Effector memory CD4-positive, alpha-beta T cell (primary cell): ENCODE measurements around the gene DAPK2.

Source experiments
- DNase-seq, 3 donors: peaks; one replicate each; pipeline ENCODE4 v3.0.0-alpha.2; 2020
- H3K27ac ChIP-seq: 2 replicates; pipeline ENCODE4 v1.7.0; 2013; ENCODE audit warnings: mild to moderate bottlenecking, low read length, moderate library complexity; ENCODE audit not compliant: insufficient read depth, poor library complexity, severe bottlenecking
- H3K27me3 ChIP-seq: replicated peaks from 2 replicates; pipeline ENCODE4 v1.7.0; 2013; ENCODE audit warnings: mild to moderate bottlenecking, low read length; ENCODE audit not compliant: insufficient read depth, control insufficient read depth, poor library complexity, severe bottlenecking
- H3K36me3 ChIP-seq: 2 replicates; pipeline ENCODE4 v1.7.0; 2013; ENCODE audit warnings: mild to moderate bottlenecking, low read length, moderate library complexity; ENCODE audit not compliant: control insufficient read depth, insufficient read depth
- H3K4me1 ChIP-seq: 2 replicates; pipeline ENCODE4 v1.7.0; 2013; ENCODE audit warnings: low read length, mild to moderate bottlenecking; ENCODE audit not compliant: control insufficient read depth, insufficient read depth, poor library complexity, severe bottlenecking
- H3K4me3 ChIP-seq: 2 replicates; pipeline ENCODE4 v1.7.0; 2013; ENCODE audit warnings: low read length, low read depth, mild to moderate bottlenecking; ENCODE audit not compliant: insufficient read depth, poor library complexity, severe bottlenecking
- H3K9me3 ChIP-seq: 2 replicates; pipeline ENCODE4 v1.7.0; 2013; ENCODE audit warnings: mild to moderate bottlenecking, low read length, moderate library complexity; ENCODE audit not compliant: control insufficient read depth

Gene DAPK2

DNA sequence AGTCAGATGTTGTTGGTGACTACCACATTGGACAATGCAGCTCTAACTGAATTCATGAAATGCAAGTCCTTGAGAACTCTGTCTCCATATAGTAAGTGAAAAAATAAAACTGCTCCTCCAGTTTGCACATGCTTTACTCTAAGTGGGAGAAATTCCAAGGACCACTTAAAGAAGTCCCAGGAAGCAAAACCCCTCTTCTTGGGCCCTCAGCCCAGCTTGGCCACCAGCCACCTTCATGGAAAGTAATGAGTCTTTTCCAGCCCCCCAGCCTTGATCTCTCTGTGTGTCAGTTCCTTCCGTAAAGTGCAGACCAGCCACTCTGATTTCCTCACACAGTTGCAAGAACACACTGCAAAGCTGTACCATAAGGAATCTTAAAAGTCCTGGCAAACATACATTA, 34.5 kb downstream of the DAPK2 start:
- Histone ChIP-seq H3K9me3 (no peaks in the 10 kb centered on the region), H3K27ac (no peak overlapping the region), H3K27me3 (no peaks in the 10 kb centered on the region), H3K4me3 (no peak overlapping the region), H3K36me3 (no peaks in the 10 kb centered on the region), H3K4me1 (peaks cover 24% of the 10 kb centered on the region)
- DNase-seq: no peak

DNA sequence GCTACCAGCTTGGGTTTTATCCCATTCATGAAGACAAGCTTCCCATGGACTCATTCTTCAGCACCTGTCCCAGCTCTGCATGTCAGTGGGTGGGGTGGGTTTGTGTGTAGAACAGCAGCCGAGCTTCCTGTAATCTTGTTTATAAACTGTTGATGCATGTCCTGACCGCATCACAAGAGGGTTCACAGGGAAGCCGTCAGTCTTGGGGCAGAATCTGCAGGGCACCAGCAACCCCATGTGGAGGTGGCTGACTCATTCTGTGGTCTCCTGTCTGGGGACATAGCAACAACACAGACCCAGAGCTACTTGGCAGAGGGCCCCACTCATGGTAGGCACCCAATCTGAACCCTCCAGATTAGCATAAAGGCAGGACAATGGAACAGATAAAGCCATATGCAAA, 35.6 kb downstream of the DAPK2 start:
- Histone ChIP-seq H3K4me1 (peaks cover 24% of the 10 kb centered on the region), H3K36me3 (no peaks in the 10 kb centered on the region), H3K4me3 (peak overlapping the region; percentile 15), H3K27me3 (no peaks in the 10 kb centered on the region), H3K27ac (peak overlapping the region; percentile 51), H3K9me3 (no peaks in the 10 kb centered on the region)
- peak; percentile 77 to 90 (median 77) for DNase-seq

DNA sequence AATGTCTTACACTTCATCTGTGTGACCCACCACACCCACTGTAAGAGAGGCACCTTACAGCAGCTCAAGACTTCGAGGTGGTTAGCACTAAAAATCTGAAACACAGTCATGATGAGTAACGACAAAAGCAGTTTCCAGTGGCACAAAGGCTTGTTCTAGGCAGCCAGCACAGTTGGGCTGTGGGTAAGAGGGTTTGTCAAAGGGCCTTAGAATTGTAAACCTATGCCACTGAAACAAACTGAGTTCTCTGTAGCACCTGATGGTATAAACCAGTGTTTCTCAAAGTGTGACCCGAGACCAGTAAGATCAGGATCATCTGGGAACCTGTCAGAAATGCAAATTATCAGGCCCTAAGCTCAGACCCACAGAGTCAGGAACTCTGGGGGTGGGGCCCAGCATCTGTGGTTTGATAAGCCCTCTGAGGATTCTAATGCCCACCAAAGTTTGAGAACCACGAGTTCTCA, 36.5 kb downstream of the DAPK2 start:
- H3K4me3 ChIP-seq: no peak overlapping the region
- H3K27ac ChIP-seq: peak overlapping the region; percentile 51
- H3K36me3 ChIP-seq: no peaks in the 10 kb centered on the region
- peak in 1 of 3 donors; percentile 66 for DNase-seq
- no peaks in the 10 kb centered on the region for H3K9me3 ChIP-seq
- H3K27me3 ChIP-seq: no peaks in the 10 kb centered on the region
- H3K4me1 ChIP-seq: peaks cover 24% of the 10 kb centered on the region

DNA sequence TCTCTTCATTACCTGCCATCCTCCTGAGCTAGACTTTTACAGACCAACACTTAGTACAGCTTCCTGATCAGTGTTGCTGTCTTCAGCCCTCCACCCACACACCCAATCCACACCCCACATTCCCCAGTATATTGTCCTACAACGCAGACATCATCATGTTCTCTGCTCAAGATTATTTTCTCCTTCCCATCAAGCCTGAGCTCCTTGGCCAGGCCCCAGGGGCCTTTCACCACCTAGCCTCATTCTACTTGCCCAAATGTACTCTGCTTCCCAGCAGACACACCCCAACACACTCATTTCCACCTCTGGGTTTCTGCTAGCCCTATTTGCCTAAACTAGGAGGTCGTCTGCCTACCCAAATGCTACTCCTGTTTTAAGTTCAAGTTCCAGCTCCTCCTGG, 37.0 kb downstream of the DAPK2 start:
- Histone ChIP-seq H3K4me3 (no peak overlapping the region), H3K27me3 (no peaks in the 10 kb centered on the region), H3K27ac (peak overlapping the region; percentile 51), H3K9me3 (no peaks in the 10 kb centered on the region), H3K4me1 (peaks cover 24% of the 10 kb centered on the region), H3K36me3 (no peaks in the 10 kb centered on the region)
- no peak for DNase-seq

DNA sequence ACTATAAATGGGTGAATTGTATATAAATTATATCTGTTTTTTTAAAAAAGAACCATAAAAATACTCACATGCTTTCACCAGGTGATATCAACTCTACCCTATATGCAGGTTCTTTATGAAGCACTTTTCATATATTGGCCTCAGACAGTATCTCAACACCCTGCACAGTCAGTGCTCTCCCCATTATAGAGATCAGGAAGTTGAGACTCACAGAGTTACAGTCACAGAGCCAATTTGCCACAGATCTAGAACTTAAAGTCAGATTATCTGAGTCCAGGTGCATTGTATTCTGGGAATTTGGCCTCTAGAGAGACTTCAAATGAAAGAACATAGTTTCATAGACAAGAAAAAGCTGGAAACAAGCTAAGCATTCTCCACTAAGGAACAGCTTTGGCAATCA, 38.1 kb downstream of the DAPK2 start:
- Histone ChIP-seq H3K36me3 (no peaks in the 10 kb centered on the region), H3K27me3 (no peaks in the 10 kb centered on the region), H3K4me3 (no peak overlapping the region), H3K9me3 (no peaks in the 10 kb centered on the region), H3K4me1 (peaks cover 24% of the 10 kb centered on the region), H3K27ac (no peak overlapping the region)
- DNase-seq: no peak

DNA sequence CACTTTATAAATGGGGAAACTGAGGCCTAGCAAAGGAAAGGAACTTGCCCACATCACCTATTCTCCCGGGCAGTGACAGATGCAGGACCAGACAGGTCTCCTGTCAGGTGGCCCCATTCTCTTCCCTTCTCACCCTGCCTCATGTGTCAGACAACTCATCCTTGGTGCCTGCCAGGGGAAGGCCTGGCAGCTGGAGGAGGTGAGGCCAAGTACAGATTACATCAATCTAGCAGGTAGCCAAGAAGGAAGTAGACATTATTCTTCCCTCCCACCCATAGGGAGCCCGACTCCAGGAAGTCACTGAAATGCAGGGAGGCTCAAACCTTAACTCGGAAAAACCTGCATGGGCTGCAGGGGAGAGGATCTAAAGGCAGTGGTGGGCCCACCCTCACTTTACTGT, 39.6 kb downstream of the DAPK2 start:
- Histone ChIP-seq H3K27ac (no peak overlapping the region), H3K4me1 (peaks cover 24% of the 10 kb centered on the region), H3K4me3 (no peak overlapping the region), H3K9me3 (no peaks in the 10 kb centered on the region), H3K27me3 (no peaks in the 10 kb centered on the region), H3K36me3 (no peaks in the 10 kb centered on the region)
- DNase-seq: no peak

DNA sequence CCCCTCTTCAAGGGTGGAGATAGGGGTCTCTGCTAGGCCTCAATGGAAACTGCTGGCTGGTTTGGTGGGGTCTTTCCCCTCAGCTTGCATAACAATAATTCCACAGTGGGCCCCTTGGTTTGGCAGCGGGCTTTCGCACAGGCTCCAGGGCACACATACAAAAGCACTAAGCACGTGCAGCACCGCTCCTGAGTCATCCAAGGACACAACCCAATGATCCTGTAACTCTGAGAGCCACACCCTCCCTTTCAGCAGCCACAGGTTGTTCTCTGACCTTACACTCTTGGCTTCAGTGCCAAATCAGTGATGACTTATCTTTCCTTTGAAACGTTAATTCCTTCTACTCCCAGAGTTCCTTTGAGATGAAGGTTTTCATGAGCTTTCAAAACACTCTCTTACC, 41.7 kb downstream of the DAPK2 start:
- Histone ChIP-seq H3K4me1 (peaks cover 10% of the 10 kb centered on the region), H3K9me3 (no peaks in the 10 kb centered on the region), H3K36me3 (no peaks in the 10 kb centered on the region), H3K27me3 (no peaks in the 10 kb centered on the region), H3K4me3 (no peak overlapping the region), H3K27ac (no peak overlapping the region)
- no peak for DNase-seq

DNA sequence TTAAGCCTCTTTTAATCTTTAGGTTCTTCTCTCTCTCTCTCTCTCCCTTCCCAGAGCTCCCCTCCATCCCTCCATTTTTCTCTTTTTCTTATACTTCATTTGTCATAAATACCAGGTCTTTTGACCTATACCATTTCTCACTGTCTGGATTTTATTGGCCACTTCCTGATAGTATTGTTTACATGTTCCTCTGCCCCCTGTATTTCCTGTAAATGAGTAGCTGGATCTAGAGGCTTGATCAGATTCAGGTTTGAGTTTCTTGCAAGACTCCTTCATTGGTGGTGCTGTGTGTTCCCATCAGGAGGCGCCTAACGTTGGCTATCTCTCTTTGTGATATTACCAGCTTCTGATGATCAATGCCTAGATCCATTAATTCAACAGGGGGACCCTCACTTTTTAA, 42.2 kb downstream of the DAPK2 start:
- no peak overlapping the region for H3K27ac ChIP-seq

DNA sequence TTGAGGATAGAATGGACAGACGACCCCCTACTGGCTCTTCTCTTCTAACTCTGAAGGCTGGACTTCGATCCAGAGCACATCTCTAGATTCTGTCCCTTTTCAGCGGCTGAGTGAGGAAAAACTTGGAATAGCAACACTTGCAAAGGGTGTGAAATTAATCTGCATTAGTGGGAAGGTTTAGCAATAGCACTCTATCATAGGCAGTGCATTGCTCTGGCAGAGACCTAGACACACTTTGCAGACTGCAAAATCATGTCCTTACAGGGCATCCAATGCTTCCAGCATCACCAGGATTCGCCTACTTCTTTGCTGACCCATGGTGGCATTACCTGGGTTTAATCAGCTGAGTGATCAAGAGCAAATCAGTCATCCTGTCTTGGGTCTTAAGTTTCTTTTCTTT, 43.1 kb downstream of the DAPK2 start:
- no peak for DNase-seq
- no peak overlapping the region for H3K4me3 ChIP-seq
- H3K9me3 ChIP-seq: no peaks in the 10 kb centered on the region
- H3K27ac ChIP-seq: no peak overlapping the region
- peaks cover 8% of the 10 kb centered on the region for H3K4me1 ChIP-seq
- H3K36me3 ChIP-seq: no peaks in the 10 kb centered on the region
- no peaks in the 10 kb centered on the region for H3K27me3 ChIP-seq

More for the DNA sequence above, 42.2 kb downstream of the DAPK2 start:
- no peaks in the 10 kb centered on the region for H3K9me3 ChIP-seq
- H3K36me3 ChIP-seq: no peaks in the 10 kb centered on the region
- H3K4me1 ChIP-seq: peaks cover 5% of the 10 kb centered on the region
- H3K27me3 ChIP-seq: no peaks in the 10 kb centered on the region
- H3K4me3 ChIP-seq: no peak overlapping the region
- no peak for DNase-seq

DNA sequence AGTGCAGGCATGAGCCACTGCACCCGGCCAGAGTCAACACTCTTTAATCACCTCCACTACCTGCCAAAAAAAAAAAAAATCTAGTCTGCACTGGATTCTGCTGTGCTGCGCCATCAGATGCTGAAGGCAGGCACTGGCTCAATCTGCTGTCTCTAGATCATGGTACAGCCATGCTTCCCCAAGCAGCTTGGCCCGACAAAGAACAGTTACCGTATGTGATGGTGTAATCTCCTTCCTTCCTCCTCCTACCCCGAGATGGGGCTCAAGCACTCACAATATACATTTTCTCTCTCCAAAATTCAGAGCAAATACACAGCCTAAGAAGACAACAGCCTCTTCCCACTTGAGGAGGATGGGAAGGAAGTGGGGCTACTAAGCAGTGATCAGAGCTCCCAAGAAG, 45.1 kb downstream of the DAPK2 start:
- Histone ChIP-seq H3K4me1 (peaks cover 10% of the 10 kb centered on the region), H3K9me3 (no peaks in the 10 kb centered on the region), H3K36me3 (no peaks in the 10 kb centered on the region), H3K4me3 (no peak overlapping the region), H3K27ac (no peak overlapping the region), H3K27me3 (no peaks in the 10 kb centered on the region)
- DNase-seq: no peak
